Measurements from ENCODE around the gene AGBL1. TPM values are rescaled to one million over a fixed set of nuclear protein-coding genes. Genes with fewer than 3 reads are reported as not detected.

Gene AGBL1
- total and polyA plus RNA-seq, 2 donors = under 0.01 to 0.02 TPM

DNA sequence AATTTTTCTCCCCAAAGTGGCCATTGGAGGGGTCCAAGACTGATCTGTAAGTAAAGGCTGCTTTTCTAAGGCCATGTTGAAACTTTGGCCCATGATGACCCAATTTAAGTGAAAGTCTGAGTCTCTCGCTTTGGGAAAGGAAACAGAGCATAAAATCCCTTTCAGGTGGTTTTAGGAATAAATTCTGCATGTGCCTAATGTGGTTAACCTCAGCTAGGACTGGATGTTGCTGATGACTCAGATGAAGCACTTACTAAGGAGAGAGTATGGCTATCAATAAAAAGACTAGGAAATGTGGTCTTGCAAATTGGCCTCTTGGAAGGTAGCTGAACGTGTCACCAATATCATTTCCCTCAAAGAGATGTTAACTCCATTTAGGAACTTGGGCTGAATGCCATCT, 458.5 kb downstream of the AGBL1 start:
- WGBS = 80% methylated on average over 2 of the region's 2 CpGs
- Histone ChIP-seq H3K4me3 (ENCODE audit: low read length in 2 of 2) (no peak overlapping the region), H3K9me3 (ENCODE audit: control insufficient read depth in 2 of 2, insufficient read depth in 1 of 2, low read length in 1 of 2) (peaks cover 0 to 6% of the 10 kb centered on the region in 2 donors)

DNA sequence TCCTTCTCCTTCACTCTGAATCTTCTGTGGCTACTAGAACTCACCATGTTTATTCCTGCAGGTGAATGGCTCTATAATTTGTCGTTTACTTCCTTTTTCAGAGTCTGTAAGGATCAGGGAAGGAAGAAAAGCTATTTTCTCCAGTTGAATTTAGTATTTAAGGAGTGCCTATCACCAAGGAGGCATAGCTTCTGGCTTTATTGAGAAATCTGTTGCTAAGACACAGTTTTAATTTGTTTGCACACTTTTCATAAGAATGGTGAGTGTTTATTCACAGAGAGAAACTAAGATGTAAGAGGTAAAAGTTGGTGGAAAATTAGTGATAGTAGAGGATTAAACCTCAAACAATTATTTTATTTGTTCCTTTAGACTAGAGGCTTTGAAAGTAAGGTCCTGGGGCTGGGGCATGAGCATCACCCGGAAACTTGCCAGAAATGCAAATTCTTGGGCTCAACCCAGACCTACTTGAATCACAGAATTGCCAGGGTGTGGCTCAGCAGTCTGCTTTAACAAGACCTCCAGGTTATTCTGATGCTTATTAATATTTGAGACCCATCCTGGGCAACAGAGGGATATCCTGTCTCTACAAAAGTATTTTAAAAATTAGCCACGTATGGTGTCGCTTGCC, 461.3 kb downstream of the AGBL1 start:
- Histone ChIP-seq H3K27me3 (ENCODE audit: control insufficient read depth in 2 of 2, insufficient read depth in 1 of 2, low read length in 1 of 2) (no peaks in the 10 kb centered on the region), H3K4me1 (ENCODE audit: control insufficient read depth in 2 of 2, insufficient read depth in 2 of 2, low read length in 2 of 2) (no peaks in the 10 kb centered on the region), H3K9me3 (ENCODE audit: control insufficient read depth in 2 of 2, insufficient read depth in 1 of 2, low read length in 1 of 2) (peaks cover 0 to 6% of the 10 kb centered on the region in 2 donors), H3K4me3 (ENCODE audit: low read length in 2 of 2) (no peak overlapping the region), H3K36me3 (ENCODE audit: control insufficient read depth in 2 of 2, insufficient read depth in 2 of 2, low read length in 1 of 2) (no peaks in the 10 kb centered on the region), H3K27ac (ENCODE audit: low read depth in 1 of 2, low read length in 1 of 2) (no peak overlapping the region)
- 79% methylated on average over 4 of the region's 4 CpGs for WGBS
- no peak for DNase-seq (ENCODE audit: low read depth in 6 of 9, low spot score in 9 of 9)

More for the DNA sequence above, 458.5 kb downstream of the AGBL1 start:
- DNase-seq (ENCODE audit: low read depth in 6 of 9, low spot score in 9 of 9) = no peak
- no peaks in the 10 kb centered on the region for H3K36me3 ChIP-seq (ENCODE audit: control insufficient read depth in 2 of 2, insufficient read depth in 2 of 2, low read length in 1 of 2)
- H3K27ac ChIP-seq (ENCODE audit: low read depth in 1 of 2, low read length in 1 of 2) = no peak overlapping the region
- H3K4me1 ChIP-seq (ENCODE audit: control insufficient read depth in 2 of 2, insufficient read depth in 2 of 2, low read length in 2 of 2) = no peaks in the 10 kb centered on the region
- H3K27me3 ChIP-seq (ENCODE audit: control insufficient read depth in 2 of 2, insufficient read depth in 1 of 2, low read length in 1 of 2) = no peaks in the 10 kb centered on the region

DNA sequence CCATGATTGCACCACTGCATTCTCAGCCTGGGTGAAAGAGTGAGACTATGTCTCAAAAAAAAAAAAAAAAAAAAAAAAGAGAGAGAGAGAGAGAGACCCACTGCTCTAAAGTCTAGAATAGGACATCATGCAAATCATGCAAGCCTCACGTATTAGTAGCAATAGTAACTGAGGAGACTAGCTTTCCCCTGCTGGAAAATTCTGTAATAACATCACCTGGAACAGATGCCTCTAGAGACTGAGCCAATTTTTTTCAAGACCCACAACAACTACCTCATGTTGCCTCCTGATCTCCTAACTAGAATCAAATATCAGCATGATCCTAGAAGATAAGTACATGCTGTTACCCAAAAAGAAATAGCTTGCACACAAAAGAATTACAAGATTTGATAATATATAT, 461.9 kb downstream of the AGBL1 start:
- Histone ChIP-seq H3K27me3 (ENCODE audit: control insufficient read depth in 2 of 2, insufficient read depth in 1 of 2, low read length in 1 of 2) (no peaks in the 10 kb centered on the region), H3K36me3 (ENCODE audit: control insufficient read depth in 2 of 2, insufficient read depth in 2 of 2, low read length in 1 of 2) (no peaks in the 10 kb centered on the region), H3K27ac (ENCODE audit: low read depth in 1 of 2, low read length in 1 of 2) (no peak overlapping the region), H3K9me3 (ENCODE audit: control insufficient read depth in 2 of 2, insufficient read depth in 1 of 2, low read length in 1 of 2) (peaks cover 0 to 6% of the 10 kb centered on the region in 2 donors), H3K4me3 (ENCODE audit: low read length in 2 of 2) (no peak overlapping the region), H3K4me1 (ENCODE audit: control insufficient read depth in 2 of 2, insufficient read depth in 2 of 2, low read length in 2 of 2) (no peaks in the 10 kb centered on the region)
- 81% methylated on average over 1 of the region's 1 CpG for WGBS
- no peak for DNase-seq (ENCODE audit: low read depth in 6 of 9, low spot score in 9 of 9)

DNA sequence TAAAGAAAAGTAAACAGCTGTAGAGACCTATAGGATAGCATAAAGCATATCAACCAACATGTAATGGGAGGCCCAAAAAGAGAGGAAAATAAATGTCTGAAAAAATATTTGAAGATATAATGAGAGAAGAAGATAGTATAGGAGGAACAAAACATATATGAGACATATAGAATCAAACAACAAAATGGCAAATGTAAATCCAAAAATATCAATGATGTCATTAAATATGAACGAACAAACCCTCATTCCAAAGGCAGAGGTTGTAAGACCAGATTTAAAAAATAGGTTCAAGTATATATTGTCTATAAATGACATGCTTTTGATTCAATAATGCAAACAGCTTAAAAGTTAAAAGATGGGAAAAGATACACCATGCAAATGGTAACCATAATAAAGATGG, 470.4 kb downstream of the AGBL1 start:
- no peaks in the 10 kb centered on the region for H3K36me3 ChIP-seq (ENCODE audit: control insufficient read depth in 2 of 2, insufficient read depth in 2 of 2, low read length in 1 of 2)
- 89% methylated on average over 1 of the region's 1 CpG for WGBS
- no peak for DNase-seq (ENCODE audit: low read depth in 6 of 9, low spot score in 9 of 9)
- no peak overlapping the region for H3K27ac ChIP-seq (ENCODE audit: low read depth in 1 of 2, low read length in 1 of 2)
- no peak overlapping the region for H3K4me3 ChIP-seq (ENCODE audit: low read length in 2 of 2)
- H3K27me3 ChIP-seq (ENCODE audit: control insufficient read depth in 2 of 2, insufficient read depth in 1 of 2, low read length in 1 of 2) = no peaks in the 10 kb centered on the region
- H3K4me1 ChIP-seq (ENCODE audit: control insufficient read depth in 2 of 2, insufficient read depth in 2 of 2, low read length in 2 of 2) = no peaks in the 10 kb centered on the region
- H3K9me3 ChIP-seq (ENCODE audit: control insufficient read depth in 2 of 2, insufficient read depth in 1 of 2, low read length in 1 of 2) = no peaks in the 10 kb centered on the region

DNA sequence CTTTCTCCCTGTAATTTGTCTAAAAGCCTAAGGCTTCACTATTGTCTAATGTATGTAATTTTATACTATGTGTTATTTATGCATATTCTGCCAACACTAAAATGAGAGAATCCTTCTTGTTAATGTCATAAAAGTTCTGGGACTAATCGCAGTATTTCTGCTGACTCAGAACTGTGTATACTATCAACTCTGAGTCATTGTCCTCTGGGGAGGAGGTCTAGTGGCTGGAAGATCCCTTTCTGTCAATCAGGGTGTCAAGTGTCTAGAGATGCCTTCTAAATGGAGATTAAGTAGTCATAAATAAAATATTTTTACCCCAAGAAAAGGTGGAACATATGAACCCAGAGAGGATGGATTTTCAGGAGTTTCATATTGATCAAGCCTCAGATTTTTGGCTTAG, 473.4 kb downstream of the AGBL1 start:
- Histone ChIP-seq H3K9me3 (ENCODE audit: control insufficient read depth in 2 of 2, insufficient read depth in 1 of 2, low read length in 1 of 2) (no peaks in the 10 kb centered on the region), H3K4me1 (ENCODE audit: control insufficient read depth in 2 of 2, insufficient read depth in 2 of 2, low read length in 2 of 2) (no peaks in the 10 kb centered on the region), H3K4me3 (ENCODE audit: low read length in 2 of 2) (no peak overlapping the region), H3K27ac (ENCODE audit: low read depth in 1 of 2, low read length in 1 of 2) (no peak overlapping the region), H3K36me3 (ENCODE audit: control insufficient read depth in 2 of 2, insufficient read depth in 2 of 2, low read length in 1 of 2) (no peaks in the 10 kb centered on the region), H3K27me3 (ENCODE audit: control insufficient read depth in 2 of 2, insufficient read depth in 1 of 2, low read length in 1 of 2) (no peaks in the 10 kb centered on the region)
- no peak for DNase-seq (ENCODE audit: low read depth in 6 of 9, low spot score in 9 of 9)
- 88% methylated on average over 1 of the region's 1 CpG for WGBS

DNA sequence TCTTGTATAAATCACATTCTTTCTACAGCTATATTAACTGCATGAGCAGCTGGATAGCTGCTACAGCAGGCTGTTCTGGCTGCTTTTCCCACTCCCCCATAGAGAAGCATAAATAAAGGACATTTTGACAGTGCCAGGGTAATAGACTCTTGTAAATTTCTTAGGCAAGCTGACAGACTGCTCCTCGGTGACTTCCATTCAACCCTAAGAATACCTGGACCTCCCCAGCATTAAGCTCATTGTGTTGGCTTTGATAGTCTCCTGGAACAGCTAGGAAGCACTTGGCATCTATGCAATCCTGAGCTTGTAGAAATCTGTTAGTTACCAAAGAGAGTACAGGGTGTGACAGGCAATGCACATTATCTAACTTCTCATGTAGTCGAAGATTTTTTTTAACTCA, 475.4 kb downstream of the AGBL1 start:
- H3K27ac ChIP-seq (ENCODE audit: low read depth in 1 of 2, low read length in 1 of 2) = no peak overlapping the region
- H3K9me3 ChIP-seq (ENCODE audit: control insufficient read depth in 2 of 2, insufficient read depth in 1 of 2, low read length in 1 of 2) = no peaks in the 10 kb centered on the region
- H3K36me3 ChIP-seq (ENCODE audit: control insufficient read depth in 2 of 2, insufficient read depth in 2 of 2, low read length in 1 of 2) = no peaks in the 10 kb centered on the region
- DNase-seq (ENCODE audit: low read depth in 6 of 9, low spot score in 9 of 9) = no peak
- WGBS = 81% methylated on average over 2 of the region's 2 CpGs
- H3K4me1 ChIP-seq (ENCODE audit: control insufficient read depth in 2 of 2, insufficient read depth in 2 of 2, low read length in 2 of 2) = no peaks in the 10 kb centered on the region
- no peaks in the 10 kb centered on the region for H3K27me3 ChIP-seq (ENCODE audit: control insufficient read depth in 2 of 2, insufficient read depth in 1 of 2, low read length in 1 of 2)
- no peak overlapping the region for H3K4me3 ChIP-seq (ENCODE audit: low read length in 2 of 2)

DNA sequence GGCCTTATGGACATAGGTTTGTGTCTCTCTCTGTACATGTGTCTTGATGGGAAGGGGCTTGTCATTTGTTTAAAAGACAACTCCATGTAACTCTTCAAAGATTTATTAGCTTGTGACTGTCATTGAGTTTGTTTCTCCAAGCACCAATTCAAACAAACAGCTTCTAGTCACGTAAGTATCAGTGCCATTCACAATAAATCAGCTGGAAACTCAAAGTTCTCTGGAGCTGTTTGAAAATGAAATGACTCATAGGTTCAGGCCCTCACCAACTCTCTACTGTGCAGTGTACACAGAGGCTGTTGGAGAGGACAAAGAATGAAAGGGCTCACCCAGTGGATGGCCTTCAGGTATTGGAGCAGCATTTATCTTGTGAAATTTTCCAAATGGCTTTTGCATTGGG, 476.3 kb downstream of the AGBL1 start:
- no peak overlapping the region for H3K4me3 ChIP-seq (ENCODE audit: low read length in 2 of 2)
- no peak for DNase-seq (ENCODE audit: low read depth in 6 of 9, low spot score in 9 of 9)
- H3K27me3 ChIP-seq (ENCODE audit: control insufficient read depth in 2 of 2, insufficient read depth in 1 of 2, low read length in 1 of 2) = no peaks in the 10 kb centered on the region
- no peaks in the 10 kb centered on the region for H3K36me3 ChIP-seq (ENCODE audit: control insufficient read depth in 2 of 2, insufficient read depth in 2 of 2, low read length in 1 of 2)
- H3K9me3 ChIP-seq (ENCODE audit: control insufficient read depth in 2 of 2, insufficient read depth in 1 of 2, low read length in 1 of 2) = no peaks in the 10 kb centered on the region
- no peak overlapping the region for H3K27ac ChIP-seq (ENCODE audit: low read depth in 1 of 2, low read length in 1 of 2)
- 74% methylated on average over 1 of the region's 1 CpG for WGBS
- no peaks in the 10 kb centered on the region for H3K4me1 ChIP-seq (ENCODE audit: control insufficient read depth in 2 of 2, insufficient read depth in 2 of 2, low read length in 2 of 2)

DNA sequence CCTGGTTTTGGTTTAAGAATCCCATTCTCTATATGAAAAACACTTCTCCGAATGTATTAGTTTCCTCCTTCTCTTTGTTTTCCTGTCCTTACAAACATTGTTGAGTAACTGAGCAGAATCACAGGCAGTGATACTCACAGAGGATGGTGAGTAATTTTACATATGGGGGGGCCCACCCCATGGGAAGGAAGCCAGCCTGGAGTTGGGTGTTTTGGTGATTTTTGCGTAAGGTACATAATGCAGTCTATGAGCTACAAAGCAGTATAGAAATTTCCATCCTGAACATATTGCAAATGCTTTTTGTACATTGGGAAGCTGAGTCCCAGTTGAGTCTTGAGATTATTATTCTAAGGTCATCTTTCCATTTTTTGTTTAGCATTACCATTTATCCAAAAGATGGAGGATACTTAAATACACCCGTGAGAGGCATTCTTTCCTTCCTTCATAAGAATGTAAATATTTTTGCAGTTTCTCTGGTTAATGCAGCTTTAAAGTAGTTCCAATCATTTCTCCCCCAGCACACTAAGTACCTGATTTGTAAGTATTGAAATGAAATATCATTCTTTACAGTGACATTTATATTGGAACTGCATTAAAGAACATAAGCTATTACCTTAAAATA, 476.8 kb downstream of the AGBL1 start:
- H3K4me1 ChIP-seq (ENCODE audit: control insufficient read depth in 2 of 2, insufficient read depth in 2 of 2, low read length in 2 of 2) = no peaks in the 10 kb centered on the region
- no peak overlapping the region for H3K27ac ChIP-seq (ENCODE audit: low read depth in 1 of 2, low read length in 1 of 2)
- DNase-seq (ENCODE audit: low read depth in 6 of 9, low spot score in 9 of 9) = no peak
- no peaks in the 10 kb centered on the region for H3K36me3 ChIP-seq (ENCODE audit: control insufficient read depth in 2 of 2, insufficient read depth in 2 of 2, low read length in 1 of 2)
- H3K9me3 ChIP-seq (ENCODE audit: control insufficient read depth in 2 of 2, insufficient read depth in 1 of 2, low read length in 1 of 2) = no peaks in the 10 kb centered on the region
- no peaks in the 10 kb centered on the region for H3K27me3 ChIP-seq (ENCODE audit: control insufficient read depth in 2 of 2, insufficient read depth in 1 of 2, low read length in 1 of 2)
- WGBS = 92% methylated on average over 3 of the region's 3 CpGs
- H3K4me3 ChIP-seq (ENCODE audit: low read length in 2 of 2) = no peak overlapping the region

DNA sequence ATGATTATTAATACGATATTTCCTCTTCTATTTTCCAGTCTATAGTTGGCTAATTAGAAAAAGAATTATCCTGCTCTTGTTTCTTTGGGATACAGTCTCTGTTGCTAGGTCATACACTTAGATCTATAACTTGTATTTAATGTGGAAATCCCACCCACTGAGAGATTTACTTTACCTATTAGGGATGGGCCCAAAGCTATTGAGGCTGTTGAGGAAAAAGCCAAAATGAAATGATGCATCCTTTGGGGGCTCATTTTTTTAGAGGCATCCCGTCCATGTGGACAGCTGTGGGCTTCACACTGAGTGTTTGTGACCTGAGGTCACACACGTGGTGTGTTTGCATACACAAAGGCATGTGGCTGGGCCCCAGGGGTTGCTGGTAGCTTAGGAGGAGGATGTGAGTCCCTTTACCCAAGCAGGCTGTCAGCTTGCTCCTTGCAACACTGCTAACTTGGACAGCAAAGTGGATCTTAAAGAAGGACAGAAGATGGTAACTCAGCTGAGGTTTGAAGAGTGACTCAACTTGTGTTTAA, 477.4 kb downstream of the AGBL1 start:
- Histone ChIP-seq H3K9me3 (ENCODE audit: control insufficient read depth in 2 of 2, insufficient read depth in 1 of 2, low read length in 1 of 2) (no peaks in the 10 kb centered on the region), H3K4me3 (ENCODE audit: low read length in 2 of 2) (no peak overlapping the region), H3K36me3 (ENCODE audit: control insufficient read depth in 2 of 2, insufficient read depth in 2 of 2, low read length in 1 of 2) (no peaks in the 10 kb centered on the region), H3K4me1 (ENCODE audit: control insufficient read depth in 2 of 2, insufficient read depth in 2 of 2, low read length in 2 of 2) (no peaks in the 10 kb centered on the region), H3K27ac (ENCODE audit: low read depth in 1 of 2, low read length in 1 of 2) (no peak overlapping the region), H3K27me3 (ENCODE audit: control insufficient read depth in 2 of 2, insufficient read depth in 1 of 2, low read length in 1 of 2) (no peaks in the 10 kb centered on the region)
- WGBS = 60% methylated on average over 3 of the region's 3 CpGs
- no peak for DNase-seq (ENCODE audit: low read depth in 6 of 9, low spot score in 9 of 9)
